Naive thymus-derived CD8-positive, alpha-beta T cell (primary cell): ENCODE data around the gene BTBD9. TPM values are rescaled to one million over a fixed set of nuclear protein-coding genes. Genes with fewer than 3 reads are reported as not detected.

ENCODE experiments used
- ATAC-seq, 2 donors: fragments of 150-1000 bp; cut with Tn5 transposase in 1 of 2; sonication (Bioruptor Pico), chemical (Tn5 transposase) in 1 of 2; 1 replicate in 1 of 2; 2 replicates in 1 of 2; pipeline ENCODE4 v1.10.0; 2021; ENCODE audit warnings: mild to moderate bottlenecking in 2 of 2, moderate library complexity in 2 of 2
- POLR2A ChIA-PET: fragments of 350-600 bp; sonication (Branson Sonifier 250); formaldehyde crosslinking; loops from one replicate; lab custom pipeline; 2021; ENCODE audit warnings: antibody characterized with exemption; lab: Charles Lee
- DNase-seq, 10 donors: peaks; one replicate each; pipeline versions ENCODE4 v3.0.0 to v3.0.0-alpha.2; 2020 to 2022
- H3K27ac Mint-ChIP-seq, 10 donors: one replicate each; pipeline ENCODE4 v1.8.0; 2020 to 2022; ENCODE audit warnings: mild to moderate bottlenecking in 10 of 10, mixed read lengths in 10 of 10, moderate library complexity in 4 of 10, inconsistent platforms in 1 of 10
- H3K27me3 Mint-ChIP-seq, 5 donors: one replicate each; pipeline ENCODE4 v1.8.0; 2021 to 2022; ENCODE audit warnings: mixed read lengths in 5 of 5
- H3K36me3 Mint-ChIP-seq, 3 donors: one replicate each; pipeline ENCODE4 v1.8.0; 2020 to 2022; ENCODE audit warnings: mixed read lengths in 3 of 3, mild to moderate bottlenecking in 2 of 3, inconsistent platforms in 1 of 3
- H3K4me1 Mint-ChIP-seq, 4 donors: one replicate each; pipeline ENCODE4 v1.8.0; 2021 to 2022; ENCODE audit warnings: mixed read lengths in 4 of 4
- H3K4me3 Mint-ChIP-seq, 10 donors: one replicate each; pipeline ENCODE4 v1.8.0; 2020 to 2022; ENCODE audit warnings: mild to moderate bottlenecking in 10 of 10, mixed read lengths in 10 of 10, moderate library complexity in 6 of 10, inconsistent platforms in 1 of 10
- H3K9me3 Mint-ChIP-seq, 9 donors: one replicate each; pipeline ENCODE4 v1.8.0; 2020 to 2022; ENCODE audit warnings: mixed read lengths in 9 of 9, mild to moderate bottlenecking in 3 of 9, inconsistent platforms in 1 of 9, moderate library complexity in 1 of 9
- polyA plus RNA-seq, 3 donors: library from polyadenylated mRNA; unstranded; fragments of 300-500 nt; fragmentation: Illumina TruSeq; gene quantifications; one replicate each; pipeline ENCODE4 v1.2.3, GENCODE V29; 2021
- total RNA-seq, 8 experiments: library from RNA in 2 of 8; stranded (reverse) in 2 of 8; gene quantifications; one replicate each; pipeline ENCODE4 v1.2.3 and lab custom pipeline; 2021 to 2026

Gene BTBD9
- total and polyA plus RNA-seq, 5 experiments from 2014 or later = 9.3 to 32.2 (median 10.6) TPM

DNA sequence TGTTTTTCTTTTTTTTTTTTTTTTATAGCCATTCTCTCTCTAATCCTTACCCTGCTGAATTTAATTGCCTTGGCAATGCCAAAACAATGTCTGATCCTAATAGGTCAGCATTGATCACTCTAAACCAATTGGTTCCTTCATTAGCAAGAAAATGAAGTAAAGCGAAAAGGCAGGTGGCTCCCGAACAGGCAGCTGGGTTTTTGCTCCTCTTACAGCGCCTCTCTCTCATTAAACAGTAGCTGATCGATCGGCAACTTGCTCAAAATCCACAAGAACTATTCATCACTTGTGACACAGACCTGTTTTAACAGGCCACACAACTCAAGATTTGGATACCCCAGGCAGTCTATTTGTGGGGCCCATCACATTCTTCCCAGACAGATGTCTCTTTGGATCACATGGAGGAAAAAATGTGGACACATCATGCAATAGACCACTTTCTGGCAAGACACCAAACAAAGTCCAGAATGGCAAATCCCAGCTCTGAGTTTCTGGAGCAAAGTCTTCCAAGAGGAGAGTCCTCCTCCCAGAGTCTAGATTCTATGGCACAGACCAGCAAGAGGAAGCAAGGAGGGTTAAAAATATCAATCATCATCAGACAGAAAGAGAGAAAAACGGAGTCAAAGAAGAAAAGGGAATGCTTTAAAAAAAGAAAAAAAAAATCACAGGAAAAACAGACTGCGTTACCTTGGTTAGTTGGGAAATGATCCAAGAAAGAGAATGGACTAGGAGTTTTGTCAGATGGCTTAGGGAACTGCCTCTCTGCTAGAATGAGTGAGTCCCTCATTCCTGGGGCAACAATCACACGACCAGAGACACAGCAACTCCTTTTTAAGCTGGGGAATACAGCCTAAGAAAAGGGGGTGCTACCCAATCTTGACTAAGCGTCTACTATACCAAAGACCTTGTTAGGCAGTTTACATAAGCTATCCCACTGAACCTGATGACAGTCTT lies 247.8 kb downstream of the BTBD9 start:
- Mint-ChIP-seq H3K27ac (no peak overlapping the region), H3K4me1 (peaks cover 0 to 13% (median 6%) of the 10 kb centered on the region in 4 donors), H3K27me3 (no peaks in the 10 kb centered on the region), H3K36me3 (peaks cover 2 to 14% (median 10%) of the 10 kb centered on the region in 3 donors), H3K9me3 (peaks cover 0 to 2% (median 0%) of the 10 kb centered on the region in 9 donors), H3K4me3 (no peak overlapping the region)
- DNase-seq = no peak
- POLR2A ChIA-PET = interaction anchor here (0.6 kb wide), 1 partner anchor 673 kb away, joined by 3 read pairs; no protein-coding TSS in a partner anchor
- no peak for ATAC-seq

GRCh38 chr6:38391206-38391605 lies 248.5 kb downstream of the BTBD9 start:
- no peak overlapping the region for H3K4me3 Mint-ChIP-seq
- peaks cover 0 to 13% (median 6%) of the 10 kb centered on the region in 4 donors for H3K4me1 Mint-ChIP-seq
- H3K36me3 Mint-ChIP-seq = peaks cover 2 to 16% (median 10%) of the 10 kb centered on the region in 3 donors
- ATAC-seq = no peak
- POLR2A ChIA-PET = no interaction called here
- peaks cover 0 to 2% (median 0%) of the 10 kb centered on the region in 9 donors for H3K9me3 Mint-ChIP-seq
- H3K27ac Mint-ChIP-seq = no peak overlapping the region
- H3K27me3 Mint-ChIP-seq = no peaks in the 10 kb centered on the region
- DNase-seq = no peak

- H3K36me3 Mint-ChIP-seq = peaks cover 2 to 14% (median 9%) of the 10 kb centered on the region in 3 donors
- no peak overlapping the region for H3K27ac Mint-ChIP-seq
- peaks cover 0 to 2% (median 0%) of the 10 kb centered on the region in 9 donors for H3K9me3 Mint-ChIP-seq
- H3K27me3 Mint-ChIP-seq = no peaks in the 10 kb centered on the region
- POLR2A ChIA-PET = no interaction called here
- peaks cover 0 to 13% (median 6%) of the 10 kb centered on the region in 4 donors for H3K4me1 Mint-ChIP-seq
- no peak for ATAC-seq
- no peak for DNase-seq
- H3K4me3 Mint-ChIP-seq = no peak overlapping the region
Measured at GRCh38 chr6:38389875-38390274, 249.9 kb downstream of the BTBD9 start.

DNA sequence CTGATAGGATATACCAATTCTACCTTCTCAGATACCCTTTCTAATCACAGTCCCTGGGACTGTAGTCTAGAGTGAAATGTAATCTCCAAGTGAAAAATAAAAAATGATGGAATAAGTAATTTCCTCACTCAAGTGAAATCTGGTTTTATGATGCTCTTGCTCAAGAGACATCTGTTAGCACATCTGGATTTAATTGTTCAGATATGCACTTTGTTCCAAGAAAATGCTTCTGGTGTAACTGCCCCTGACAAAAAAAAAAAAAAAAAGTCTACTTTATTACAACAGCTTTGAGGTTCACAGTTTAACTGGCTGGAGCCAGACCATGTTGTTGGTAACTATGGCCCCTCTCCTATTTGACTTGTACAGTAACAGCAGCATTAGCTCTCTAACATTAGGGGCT lies 251.8 kb downstream of the BTBD9 start:
- POLR2A ChIA-PET = no interaction called here
- Mint-ChIP-seq H3K4me3 (no peak overlapping the region), H3K36me3 (peaks cover 0 to 6% (median 0%) of the 10 kb centered on the region in 3 donors)

DNA sequence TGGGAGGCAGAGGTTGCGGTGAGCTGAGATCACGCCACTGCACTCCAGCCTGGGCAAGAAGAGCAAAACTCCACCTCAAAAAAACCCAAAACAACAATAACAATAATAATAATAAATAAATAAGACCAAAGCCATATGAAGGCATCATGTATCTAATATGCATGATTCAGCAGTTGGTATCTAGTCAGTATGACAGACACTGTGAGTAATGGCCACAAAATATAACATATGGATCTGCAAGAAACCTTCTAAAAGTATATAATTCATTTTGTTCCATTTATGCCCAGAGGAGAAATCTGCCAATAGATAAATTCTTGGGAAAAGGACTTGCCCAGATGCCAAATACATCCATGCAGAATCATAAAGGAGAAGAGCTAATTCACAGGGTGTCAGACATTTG lies 252.3 kb downstream of the BTBD9 start:
- POLR2A ChIA-PET = no interaction called here

More for the DNA sequence above, 251.8 kb downstream of the BTBD9 start:
- Mint-ChIP-seq H3K4me1 (peaks cover 0 to 6% (median 1%) of the 10 kb centered on the region in 4 donors), H3K27me3 (no peaks in the 10 kb centered on the region), H3K9me3 (no peaks in the 10 kb centered on the region), H3K27ac (no peak overlapping the region)
- ATAC-seq = no peak
- no peak for DNase-seq

GRCh38 chr6:38378801-38379200 lies 260.9 kb downstream of the BTBD9 start:
- POLR2A ChIA-PET = no interaction called here
- ATAC-seq = no peak
- Mint-ChIP-seq H3K4me3 (no peak overlapping the region), H3K27ac (peak overlapping the region in 1 of 10 donors; percentile 41), H3K4me1 (peaks cover 0 to 4% (median 0%) of the 10 kb centered on the region in 4 donors), H3K27me3 (no peaks in the 10 kb centered on the region), H3K9me3 (no peaks in the 10 kb centered on the region), H3K36me3 (peaks cover 0 to 2% (median 0%) of the 10 kb centered on the region in 3 donors)
- DNase-seq = no peak

More for the DNA sequence above, 252.3 kb downstream of the BTBD9 start:
- H3K4me3 Mint-ChIP-seq = no peak overlapping the region
- ATAC-seq = no peak
- peaks cover 0 to 6% (median 0%) of the 10 kb centered on the region in 3 donors for H3K36me3 Mint-ChIP-seq
- no peak overlapping the region for H3K27ac Mint-ChIP-seq
- H3K27me3 Mint-ChIP-seq = no peaks in the 10 kb centered on the region
- H3K4me1 Mint-ChIP-seq = peaks cover 0 to 6% (median 1%) of the 10 kb centered on the region in 4 donors
- no peaks in the 10 kb centered on the region for H3K9me3 Mint-ChIP-seq
- DNase-seq = no peak

DNA sequence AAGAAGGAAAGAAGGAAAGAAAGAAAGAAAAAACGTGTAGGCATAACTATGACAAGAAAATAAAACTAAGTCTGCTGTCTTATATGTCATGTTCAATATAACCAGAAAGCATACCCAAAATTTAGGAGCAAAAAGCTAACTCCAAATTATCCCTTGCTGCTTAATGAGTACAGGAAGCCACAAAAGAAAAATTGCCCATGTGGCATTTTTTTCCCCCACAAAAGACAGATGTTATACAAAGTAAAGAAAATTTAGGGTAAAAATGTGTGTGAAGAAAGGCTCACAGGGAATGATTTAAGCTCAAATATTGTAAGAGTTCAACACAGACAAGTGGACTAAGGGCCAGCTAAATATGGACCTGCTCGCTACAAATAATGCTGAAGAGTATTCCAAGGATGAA lies 263.8 kb downstream of the BTBD9 start:
- Mint-ChIP-seq H3K4me1 (peaks cover 0 to 4% (median 0%) of the 10 kb centered on the region in 4 donors), H3K36me3 (peaks cover 0 to 2% (median 0%) of the 10 kb centered on the region in 3 donors), H3K9me3 (no peaks in the 10 kb centered on the region), H3K27ac (peak overlapping the region in 1 of 10 donors; percentile 6), H3K27me3 (no peaks in the 10 kb centered on the region), H3K4me3 (no peak overlapping the region)
- ATAC-seq (no peak), DNase-seq (no peak)
- POLR2A ChIA-PET = no interaction called here

DNA sequence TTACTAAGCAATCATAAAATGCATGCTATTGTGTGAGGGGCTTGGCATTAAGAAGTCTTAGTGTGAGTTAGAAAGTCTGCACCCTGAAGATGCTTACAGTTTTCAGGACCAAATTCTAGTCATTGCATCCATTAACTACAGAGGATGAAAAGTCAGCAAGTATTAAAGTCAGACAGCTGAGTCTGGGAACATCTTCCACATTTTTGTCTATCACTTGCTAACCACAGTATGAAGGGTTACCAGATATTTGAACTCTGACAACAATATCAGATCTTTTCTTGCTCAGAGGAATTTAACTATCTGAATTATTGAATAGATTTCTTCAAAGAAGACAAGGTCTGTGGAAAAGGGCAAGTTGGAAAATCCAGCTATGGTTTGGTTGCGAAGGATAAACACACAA lies 264.4 kb downstream of the BTBD9 start:
- peaks cover 0 to 3% (median 0%) of the 10 kb centered on the region in 4 donors for H3K4me1 Mint-ChIP-seq
- no peaks in the 10 kb centered on the region for H3K27me3 Mint-ChIP-seq
- H3K27ac Mint-ChIP-seq = peak overlapping the region in 1 of 10 donors; percentile 6
- no peak for DNase-seq
- peaks cover 0 to 2% (median 0%) of the 10 kb centered on the region in 3 donors for H3K36me3 Mint-ChIP-seq
- ATAC-seq = no peak
- POLR2A ChIA-PET = no interaction called here
- H3K4me3 Mint-ChIP-seq = no peak overlapping the region
- H3K9me3 Mint-ChIP-seq = no peaks in the 10 kb centered on the region

DNA sequence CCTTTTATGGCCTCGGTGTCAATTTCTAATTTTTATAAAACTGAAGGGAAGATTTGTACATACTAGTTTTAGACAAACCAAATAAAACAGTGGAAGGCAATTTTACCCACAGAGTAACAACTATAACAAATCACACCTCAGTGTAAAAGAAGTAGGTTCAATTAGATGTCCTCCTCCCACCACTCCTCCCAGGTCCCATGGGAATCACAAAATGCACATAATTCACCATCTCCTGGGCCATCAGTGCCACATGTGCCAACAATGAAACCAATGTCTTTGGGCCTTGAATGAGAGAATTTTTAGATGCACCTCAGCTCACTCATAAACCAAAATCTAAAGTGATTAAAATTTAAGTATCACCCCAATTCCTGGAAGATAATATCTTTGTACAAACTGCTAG lies 267.8 kb downstream of the BTBD9 start:
- no peak overlapping the region for H3K4me3 Mint-ChIP-seq
- peaks cover 0 to 11% (median 4%) of the 10 kb centered on the region in 4 donors for H3K4me1 Mint-ChIP-seq
- H3K9me3 Mint-ChIP-seq = no peaks in the 10 kb centered on the region
- DNase-seq (no peak), ATAC-seq (no peak)
- H3K36me3 Mint-ChIP-seq = peaks cover 0 to 7% (median 2%) of the 10 kb centered on the region in 3 donors
- H3K27ac Mint-ChIP-seq = no peak overlapping the region
- H3K27me3 Mint-ChIP-seq = no peaks in the 10 kb centered on the region
- POLR2A ChIA-PET = no interaction called here

DNA sequence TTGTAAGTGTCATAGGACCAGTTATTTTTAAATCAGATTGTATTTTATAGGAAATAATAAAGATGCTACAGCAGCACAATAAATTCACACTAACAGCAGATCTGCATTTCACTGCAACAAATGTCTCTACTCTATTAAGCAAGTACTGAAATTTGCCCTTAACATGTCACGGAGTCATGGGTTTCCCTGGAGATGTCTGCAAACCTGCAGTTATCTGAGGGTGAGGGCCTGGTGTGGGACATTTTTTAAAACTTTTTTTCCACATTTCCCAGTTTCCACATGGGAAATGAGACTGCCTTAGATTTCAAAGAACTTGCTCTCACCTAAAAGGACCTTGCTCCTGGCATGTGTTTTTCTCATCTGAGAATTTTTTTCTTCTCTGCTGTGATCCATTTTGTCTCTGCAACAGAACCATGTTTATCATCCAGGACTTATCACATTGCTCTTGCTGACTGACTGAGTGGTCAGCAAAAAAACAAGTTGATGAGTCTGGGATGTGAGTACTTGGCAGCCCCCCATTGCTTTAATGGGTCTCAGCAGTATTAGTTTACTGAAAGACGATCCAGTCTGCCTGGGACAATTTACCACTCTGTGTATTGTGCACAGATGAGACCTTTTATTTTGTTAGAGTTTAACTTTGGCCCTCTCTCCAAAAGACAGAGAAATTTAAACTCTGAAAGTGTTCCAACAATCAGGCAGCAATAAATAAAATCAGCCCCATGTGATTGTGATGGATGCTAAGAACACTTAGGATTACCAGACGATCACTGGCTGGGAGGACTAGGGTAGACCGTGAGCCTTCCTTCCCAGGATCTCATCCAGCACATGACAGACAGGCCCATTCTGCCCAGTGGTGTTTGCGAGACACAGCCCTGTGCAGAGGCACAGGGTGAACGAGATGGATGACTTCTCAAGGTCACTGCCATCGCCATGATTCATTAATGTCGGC lies 268.8 kb downstream of the BTBD9 start:
- H3K27me3 Mint-ChIP-seq = no peaks in the 10 kb centered on the region
- DNase-seq = no peak
- no peaks in the 10 kb centered on the region for H3K9me3 Mint-ChIP-seq
- ATAC-seq = no peak
- peaks cover 0 to 7% (median 2%) of the 10 kb centered on the region in 3 donors for H3K36me3 Mint-ChIP-seq
- no peak overlapping the region for H3K27ac Mint-ChIP-seq
- peaks cover 0 to 11% (median 4%) of the 10 kb centered on the region in 4 donors for H3K4me1 Mint-ChIP-seq
- POLR2A ChIA-PET = no interaction called here
- no peak overlapping the region for H3K4me3 Mint-ChIP-seq

GRCh38 chr6:38367231-38367630 lies 272.5 kb downstream of the BTBD9 start:
- no peak overlapping the region for H3K27ac Mint-ChIP-seq
- no peak for ATAC-seq
- DNase-seq = no peak
- H3K4me1 Mint-ChIP-seq = peaks cover 0 to 11% (median 5%) of the 10 kb centered on the region in 4 donors
- no peaks in the 10 kb centered on the region for H3K27me3 Mint-ChIP-seq
- POLR2A ChIA-PET = no interaction called here
- H3K4me3 Mint-ChIP-seq = no peak overlapping the region
- no peaks in the 10 kb centered on the region for H3K9me3 Mint-ChIP-seq
- H3K36me3 Mint-ChIP-seq = peaks cover 0 to 10% (median 0%) of the 10 kb centered on the region in 3 donors

DNA sequence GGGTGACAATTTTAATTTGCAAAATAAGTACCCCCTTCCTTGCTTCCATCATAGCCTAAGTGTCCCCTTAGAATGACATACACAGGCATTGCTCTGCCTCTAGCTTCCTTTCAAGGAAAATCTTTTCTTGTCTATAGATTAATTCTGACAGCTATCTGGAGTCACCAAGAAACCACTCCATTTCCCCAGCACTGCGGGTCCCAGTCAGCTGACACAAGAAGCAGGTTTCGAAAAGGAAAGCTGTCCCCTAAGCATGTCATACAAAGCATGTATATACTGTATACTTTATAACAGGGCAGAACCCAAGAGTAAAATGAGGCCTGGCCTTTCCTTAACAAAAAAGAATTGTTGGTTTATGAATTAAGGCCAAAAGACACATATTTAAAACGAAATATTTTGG lies 273.5 kb downstream of the BTBD9 start:
- Mint-ChIP-seq H3K27me3 (no peaks in the 10 kb centered on the region), H3K9me3 (no peaks in the 10 kb centered on the region), H3K27ac (no peak overlapping the region), H3K4me1 (peaks cover 0 to 11% (median 5%) of the 10 kb centered on the region in 4 donors), H3K4me3 (no peak overlapping the region), H3K36me3 (peaks cover 0 to 10% (median 0%) of the 10 kb centered on the region in 3 donors)
- POLR2A ChIA-PET = no interaction called here
- ATAC-seq (no peak), DNase-seq (no peak)
